Measurements from ENCODE around the gene TMEM176B. TPM values are rescaled to one million over a fixed set of nuclear protein-coding genes. Genes with fewer than 3 reads are reported as not detected.

Gene TMEM176B
- total RNA-seq, 2 donors from 2014 or later, result 21.0 to 25.2 TPM

GRCh38 chr7:150755473-150756099, 44.6 kb downstream of the TMEM176B start:
- Histone ChIP-seq H3K27me3 (replicated peaks; ENCODE audit: insufficient read depth) (no peaks in the 10 kb centered on the region), H3K4me3 (no peak overlapping the region), H3K36me3 (no peaks in the 10 kb centered on the region), H3K9me3 (no peaks in the 10 kb centered on the region), H3K27ac (no peak overlapping the region), H3K4me1 (ENCODE audit: control insufficient read depth in 1 of 2, low read depth in 2 of 2) (no peaks in the 10 kb centered on the region)
- DNase-seq (ENCODE audit: low spot score) (no peak), ATAC-seq (ENCODE audit: insufficient number of reproducible peaks, low FRiP score, low read depth) (no peak)
- no peak for TF ChIP-seq CTCF (IDR thresholded peaks at IDR 0.05)

- Histone ChIP-seq H3K27ac (no peak overlapping the region), H3K36me3 (no peaks in the 10 kb centered on the region), H3K27me3 (replicated peaks; ENCODE audit: insufficient read depth) (no peaks in the 10 kb centered on the region), H3K4me1 (ENCODE audit: control insufficient read depth in 1 of 2, low read depth in 2 of 2) (no peaks in the 10 kb centered on the region), H3K4me3 (no peak overlapping the region), H3K9me3 (no peaks in the 10 kb centered on the region)
- ATAC-seq (ENCODE audit: insufficient number of reproducible peaks, low FRiP score, low read depth), result no peak
- DNase-seq (ENCODE audit: low spot score), result no peak
- no peak for TF ChIP-seq CTCF (IDR thresholded peaks at IDR 0.05)
Measured at GRCh38 chr7:150754951-150755350, 45.2 kb downstream of the TMEM176B start.

GRCh38 chr7:150753826-150754603, 46.1 kb downstream of the TMEM176B start:
- Histone ChIP-seq H3K27ac (no peak overlapping the region), H3K27me3 (replicated peaks; ENCODE audit: insufficient read depth) (no peaks in the 10 kb centered on the region), H3K4me1 (ENCODE audit: control insufficient read depth in 1 of 2, low read depth in 2 of 2) (no peaks in the 10 kb centered on the region), H3K36me3 (no peaks in the 10 kb centered on the region), H3K9me3 (no peaks in the 10 kb centered on the region), H3K4me3 (no peak overlapping the region)
- ATAC-seq (ENCODE audit: insufficient number of reproducible peaks, low FRiP score, low read depth) (no peak), DNase-seq (ENCODE audit: low spot score) (no peak)
- no peak for TF ChIP-seq CTCF (IDR thresholded peaks at IDR 0.05)

GRCh38 chr7:150753239-150753638, 46.9 kb downstream of the TMEM176B start:
- no peaks in the 10 kb centered on the region for H3K4me1 ChIP-seq (ENCODE audit: control insufficient read depth in 1 of 2, low read depth in 2 of 2)
- H3K27ac ChIP-seq, result no peak overlapping the region
- DNase-seq (ENCODE audit: low spot score), result no peak
- no peak overlapping the region for H3K4me3 ChIP-seq
- no peak for ATAC-seq (ENCODE audit: insufficient number of reproducible peaks, low FRiP score, low read depth)
- TF ChIP-seq CTCF (IDR thresholded peaks at IDR 0.05), result no peak
- no peaks in the 10 kb centered on the region for H3K27me3 ChIP-seq (replicated peaks; ENCODE audit: insufficient read depth)
- no peaks in the 10 kb centered on the region for H3K36me3 ChIP-seq
- no peaks in the 10 kb centered on the region for H3K9me3 ChIP-seq

- TF ChIP-seq CTCF (IDR thresholded peaks at IDR 0.05), result no peak
- ATAC-seq (ENCODE audit: insufficient number of reproducible peaks, low FRiP score, low read depth) (no peak), DNase-seq (ENCODE audit: low spot score) (no peak)
- H3K4me3 ChIP-seq, result no peak overlapping the region
- no peaks in the 10 kb centered on the region for H3K9me3 ChIP-seq
- no peak overlapping the region for H3K27ac ChIP-seq
- no peaks in the 10 kb centered on the region for H3K36me3 ChIP-seq
- no peaks in the 10 kb centered on the region for H3K4me1 ChIP-seq (ENCODE audit: control insufficient read depth in 1 of 2, low read depth in 2 of 2)
- no peaks in the 10 kb centered on the region for H3K27me3 ChIP-seq (replicated peaks; ENCODE audit: insufficient read depth)
Measured at GRCh38 chr7:150751702-150752101, 48.5 kb downstream of the TMEM176B start.
